ENCODE data around the gene WNK2. TPM values are rescaled to one million over a fixed set of nuclear protein-coding genes. Genes with fewer than 3 reads are reported as not detected.

WNK2 gene
- total RNA-seq, 1 experiment from 2014 or later = 69.4 TPM

- Mint-ChIP-seq H3K9me3 (no peaks in the 10 kb centered on the region), H3K4me1 (0 out of 4 replicates have a peak, but pooled peaks cover 0 to 7% of the 10 kb centered on the region in 2 experiments), H3K4me3 (no peak overlapping the region), H3K27me3 (ENCODE audit: low read depth) (no peaks in the 10 kb centered on the region; the same call in 1 of the 2 replicates), H3K36me3 (ENCODE audit: insufficient read depth in 1 of 3, low read depth in 3 of 3) (peaks cover 6 to 14% (median 13%) of the 10 kb centered on the region in 3 experiments; a peak in 6 of 7 replicates), H3K27ac (no peak overlapping the region)
- no peaks in the 10 kb centered on the region for H4K20me1 ChIP-seq (ENCODE audit: control insufficient read depth, insufficient read depth, insufficient read length)
- no peaks in the 10 kb centered on the region for H3K23me2 ChIP-seq (ENCODE audit: insufficient read length, low read depth, low read length, poor library complexity, severe bottlenecking)
- no peak for TF ChIP-seq CTCF (conservative IDR thresholded peaks at IDR 0.05)
- H2BK20ac ChIP-seq (ENCODE audit: low read depth, low read length, poor library complexity, severe bottlenecking) = no peak overlapping the region
- H3K9me3 ChIP-seq (ENCODE audit: control insufficient read depth, low read depth, low read length) = no peaks in the 10 kb centered on the region
- H3K56ac ChIP-seq (ENCODE audit: insufficient read length, low read depth, low read length) = no peak overlapping the region
- no peak overlapping the region for H2BK120ac ChIP-seq (ENCODE audit: low read depth, low read length, poor library complexity, severe bottlenecking)
- H3K79me1 ChIP-seq (ENCODE audit: insufficient read depth, low read depth, low read length, poor library complexity, severe bottlenecking) = no peaks in the 10 kb centered on the region
- no peak overlapping the region for H2BK15ac ChIP-seq (ENCODE audit: low read depth, low read length)
- H3K18ac ChIP-seq (ENCODE audit: insufficient read length, low read depth, low read length) = no peak overlapping the region
- H3T11ph ChIP-seq (ENCODE audit: low read length) = no peak overlapping the region
- H3K4me2 ChIP-seq (ENCODE audit: insufficient read depth, insufficient read length, low read length) = no peak overlapping the region
- no peak overlapping the region for H2AK5ac ChIP-seq (ENCODE audit: insufficient read length, low read length)
- H4K91ac ChIP-seq (ENCODE audit: insufficient read length, low read depth, low read length) = no peak overlapping the region
- no peak overlapping the region for H4K5ac ChIP-seq (ENCODE audit: insufficient read length, low read depth, low read length)
- no peak overlapping the region for H4K8ac ChIP-seq (replicated peaks; ENCODE audit: insufficient read length, low read depth, low read length)
- H3K14ac ChIP-seq (ENCODE audit: insufficient read depth, low read length) = no peak overlapping the region
- no peak for DNase-seq
- H3K27ac ChIP-seq (ENCODE audit: insufficient read length, low read depth, low read length) = no peak overlapping the region
- H3K27me3 ChIP-seq (ENCODE audit: insufficient read depth, low read length) = no peaks in the 10 kb centered on the region
- H3K23ac ChIP-seq (ENCODE audit: insufficient read length, low read depth, low read length) = no peak overlapping the region
- no CpG with 5 or more reads among the region's 41 CpGs for WGBS (ENCODE audit: extremely low coverage, insufficient read length, low lambda C conversion rate)
- no peak overlapping the region for H3K4ac ChIP-seq (ENCODE audit: low read depth, low read length)
- H3K79me2 ChIP-seq (ENCODE audit: insufficient read depth, low read length) = no peaks in the 10 kb centered on the region
- no peak overlapping the region for H2AFZ ChIP-seq (ENCODE audit: low read length)
- no peak overlapping the region for H2BK12ac ChIP-seq (ENCODE audit: insufficient read length, low read depth, low read length)
- H2BK5ac ChIP-seq (ENCODE audit: insufficient read length, low read length) = no peak overlapping the region
- no peaks in the 10 kb centered on the region for H3K4me1 ChIP-seq (ENCODE audit: insufficient read depth, low read length)
- no peak overlapping the region for H3K9ac ChIP-seq (ENCODE audit: extremely low read depth, insufficient read length, low read length)
These were observed 79.6 kb downstream of the WNK2 start for GRCh38 chr9:93263334-93264229.

Data from H9 (cell line).